Measurements from ENCODE around the gene PGPEP1. TPM values are rescaled to one million over a fixed set of nuclear protein-coding genes. Genes with fewer than 3 reads are reported as not detected.
"Not testable (repeated sequence)": the region's sequence is repeated elsewhere in the genome, so short reads cannot be mapped to it uniquely, and the experiment has no call there.

The PGPEP1 gene
- total RNA-seq, 1 experiment from 2014 or later: 6.5 TPM

GRCh38 chr19:18346091-18346490 is 5.7 kb downstream of the PGPEP1 start:
- POLR2A ChIA-PET: interaction anchor here (0.7 to 1.1 kb wide), 5 partner anchors 17 to 1020 kb away, joined by 3 to 9 read pairs (median 3); no protein-coding TSS in a partner anchor
- H3K27ac Mint-ChIP-seq (ENCODE audit: low read depth, unreplicated experiment): no peak overlapping the region

GRCh38 chr19:18348171-18348570 is 7.8 kb downstream of the PGPEP1 start:
- DNase-seq (ENCODE audit: unreplicated experiment): no peak
- Mint-ChIP-seq H3K4me3 (ENCODE audit: unreplicated experiment) (no peak overlapping the region), H3K9me3 (ENCODE audit: unreplicated experiment) (no peaks in the 10 kb centered on the region), H3K4me1 (ENCODE audit: insufficient read depth, unreplicated experiment) (peaks cover 25% of the 10 kb centered on the region), H3K36me3 (ENCODE audit: insufficient read depth, unreplicated experiment) (peaks cover 5% of the 10 kb centered on the region), H3K27ac (ENCODE audit: low read depth, unreplicated experiment) (no peak overlapping the region), H3K27me3 (ENCODE audit: insufficient read depth, unreplicated experiment) (peaks cover 12% of the 10 kb centered on the region)
- CTCF ChIA-PET: interaction anchor here (1.1 to 6.5 kb wide), 8 partner anchors 9 to 95 kb away, joined by 3 to 118 read pairs (median 11); no protein-coding TSS in a partner anchor
- intact Hi-C loops (cut with micrococcal nuclease): no loop called here
- no peak for TF ChIP-seq CTCF (IDR thresholded peaks at IDR 0.05; ENCODE audit: unreplicated experiment)
- POLR2A ChIA-PET: interaction anchor here (1.4 kb wide), 1 partner anchor 17 kb away, joined by 3 read pairs; no protein-coding TSS in a partner anchor
- BruUV-seq (replicated peaks): no TSS peak

More at GRCh38 chr19:18346091-18346490, 5.7 kb downstream of the PGPEP1 start:
- peak; percentile 72 for DNase-seq (ENCODE audit: unreplicated experiment)
- peak overlapping the region; percentile 14 for H3K4me3 Mint-ChIP-seq (ENCODE audit: unreplicated experiment)
- no TSS peak for BruUV-seq (replicated peaks)
- H3K36me3 Mint-ChIP-seq (ENCODE audit: insufficient read depth, unreplicated experiment): peaks cover 10% of the 10 kb centered on the region
- CTCF ChIA-PET: interaction anchor here (0.6 to 1.6 kb wide), 9 partner anchors 13 to 72 kb away, joined by 3 to 8 read pairs (median 4); no protein-coding TSS in a partner anchor
- TF ChIP-seq CTCF (IDR thresholded peaks at IDR 0.05; ENCODE audit: unreplicated experiment): no peak
- peaks cover 12% of the 10 kb centered on the region for H3K27me3 Mint-ChIP-seq (ENCODE audit: insufficient read depth, unreplicated experiment)
- intact Hi-C loops (cut with micrococcal nuclease): no loop called here
- H3K4me1 Mint-ChIP-seq (ENCODE audit: insufficient read depth, unreplicated experiment): peaks cover 30% of the 10 kb centered on the region
- H3K9me3 Mint-ChIP-seq (ENCODE audit: unreplicated experiment): no peaks in the 10 kb centered on the region

- intact Hi-C loops (cut with micrococcal nuclease): loop anchor here (1.0 kb wide), 2 partner anchors 37 to 61 kb away; partner anchors contain the start of gene GDF15
- H3K36me3 Mint-ChIP-seq (ENCODE audit: insufficient read depth, unreplicated experiment); H3K4me3 Mint-ChIP-seq (ENCODE audit: unreplicated experiment); H3K9me3 Mint-ChIP-seq (ENCODE audit: unreplicated experiment); H3K27ac Mint-ChIP-seq (ENCODE audit: low read depth, unreplicated experiment); BruUV-seq (replicated peaks); DNase-seq (ENCODE audit: unreplicated experiment): not testable (repeated sequence)
- H3K4me1 Mint-ChIP-seq (ENCODE audit: insufficient read depth, unreplicated experiment): peaks cover 28% of the 10 kb centered on the region
- peaks cover 12% of the 10 kb centered on the region for H3K27me3 Mint-ChIP-seq (ENCODE audit: insufficient read depth, unreplicated experiment)
- POLR2A ChIA-PET: interaction anchor here (0.6 to 1.4 kb wide), 5 partner anchors 16 to 70 kb away, joined by 3 to 6 read pairs (median 3); partner anchors contain the start of genes LSM4 and SSBP4
- CTCF ChIA-PET: interaction anchor here (0.6 to 6.5 kb wide), 22 partner anchors 10 to 1044 kb away, joined by 3 to 118 read pairs (median 4); partner anchors contain the start of genes GDF15 and SSBP4
Observed at GRCh38 chr19:18348818-18349339, 8.5 kb downstream of the PGPEP1 start.

DNA sequence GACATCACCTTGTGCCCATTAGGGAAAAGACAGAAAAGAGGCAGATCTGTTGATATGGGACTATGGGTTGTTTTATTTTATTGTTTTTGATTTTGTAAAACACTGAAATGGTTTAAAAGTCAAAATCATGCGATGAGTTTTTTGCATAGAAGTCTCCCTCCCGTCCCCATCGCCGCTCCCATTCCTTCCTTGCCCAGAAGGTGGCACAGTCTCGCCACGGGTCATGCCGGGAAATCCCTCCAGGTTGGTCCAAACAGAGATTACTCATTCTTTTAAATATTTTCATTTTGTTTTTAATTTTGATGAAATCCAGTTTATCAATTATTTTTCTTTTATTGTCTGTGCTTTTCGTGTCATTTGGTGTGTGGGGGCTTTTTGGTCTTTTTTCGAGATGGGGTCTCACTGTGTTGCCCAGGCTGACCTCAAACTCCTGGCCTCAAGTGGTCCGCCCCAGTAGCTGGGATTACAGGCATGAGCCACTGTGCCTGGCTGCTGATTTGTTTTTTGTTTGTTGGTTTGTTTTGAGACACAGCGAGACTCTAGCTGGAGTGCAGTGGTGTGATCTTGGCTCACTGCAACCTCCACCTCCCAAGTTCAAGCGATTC is 9.2 kb downstream of the PGPEP1 start:
- H3K27ac Mint-ChIP-seq (ENCODE audit: low read depth, unreplicated experiment): no peak overlapping the region
- peak; percentile 75 for DNase-seq (ENCODE audit: unreplicated experiment)
- H3K27me3 Mint-ChIP-seq (ENCODE audit: insufficient read depth, unreplicated experiment): peaks cover 12% of the 10 kb centered on the region
- POLR2A ChIA-PET: interaction anchor here (0.6 to 1.4 kb wide), 6 partner anchors 15 to 69 kb away, joined by 3 to 6 read pairs (median 4); partner anchors contain the start of genes LSM4 and SSBP4
- H3K4me3 Mint-ChIP-seq (ENCODE audit: unreplicated experiment): no peak overlapping the region
- peaks cover 25% of the 10 kb centered on the region for H3K4me1 Mint-ChIP-seq (ENCODE audit: insufficient read depth, unreplicated experiment)
- TF ChIP-seq CTCF (IDR thresholded peaks at IDR 0.05; ENCODE audit: unreplicated experiment): peak; percentile 77
- BruUV-seq (replicated peaks): no TSS peak
- CTCF ChIA-PET: interaction anchor here (0.6 to 6.5 kb wide), 24 partner anchors 10 to 387 kb away, joined by 3 to 118 read pairs (median 4); partner anchors contain the start of genes ELL, GDF15 and SSBP4
- H3K36me3 Mint-ChIP-seq (ENCODE audit: insufficient read depth, unreplicated experiment): peaks cover 4% of the 10 kb centered on the region
- no peaks in the 10 kb centered on the region for H3K9me3 Mint-ChIP-seq (ENCODE audit: unreplicated experiment)
- intact Hi-C loops (cut with micrococcal nuclease): loop anchor here (1.0 kb wide), 2 partner anchors 37 to 61 kb away; partner anchors contain the start of gene GDF15
